ENCODE measurements around the gene LOXL3. TPM values are rescaled to one million over a fixed set of nuclear protein-coding genes. Genes with fewer than 3 reads are reported as not detected.

The LOXL3 gene
- total and polyA plus RNA-seq, 4 donors = 6.4 to 27.1 (median 17.9) TPM

GRCh38 chr2:74587664-74588277 lies 34.0 kb upstream of the LOXL3 start:
- H3K27me3 ChIP-seq (ENCODE audit: control insufficient read depth in 1 of 2, insufficient read depth in 2 of 2, low read length in 1 of 2) = no peaks in the 10 kb centered on the region
- no peak overlapping the region for H3K27ac ChIP-seq (ENCODE audit: low read depth in 1 of 2, low read length in 2 of 2)
- 15 to 16% methylated on average over 6 of the region's 6 CpGs for WGBS, 2 donors
- no peak overlapping the region for H3K4me3 ChIP-seq (ENCODE audit: low read length in 2 of 2)
- intact Hi-C loops (cut with DNase I) = loop anchor here (1.0 to 10.0 kb wide), 2 partner anchors 53 to 104 kb away; partner anchors contain the start of gene TTC31 (in 2 of the 2)
- H3K9me3 ChIP-seq (ENCODE audit: control insufficient read depth, low read length) = no peaks in the 10 kb centered on the region
- H3K4me1 ChIP-seq (ENCODE audit: control insufficient read depth in 1 of 2, insufficient read depth in 2 of 2, low read length in 2 of 2) = peaks cover 1 to 3% of the 10 kb centered on the region in 2 donors
- H3K36me3 ChIP-seq (ENCODE audit: control insufficient read depth in 1 of 2, insufficient read depth in 2 of 2, low read length in 1 of 2) = no peaks in the 10 kb centered on the region
- peak; percentile 91 for ATAC-seq (ENCODE audit: low FRiP score)
- peak; percentile 75 to 81 for DNase-seq

GRCh38 chr2:74585406-74586185 lies 31.9 kb upstream of the LOXL3 start:
- ATAC-seq (ENCODE audit: low FRiP score) (no peak), DNase-seq (peak; percentile 67 to 76)
- H3K4me1 ChIP-seq (ENCODE audit: control insufficient read depth in 1 of 2, insufficient read depth in 2 of 2, low read length in 2 of 2) = peaks cover 1 to 3% of the 10 kb centered on the region in 2 donors
- H3K27ac ChIP-seq (ENCODE audit: low read depth in 1 of 2, low read length in 2 of 2) = no peak overlapping the region
- WGBS, 2 donors = 60 to 61% methylated on average over 4 of the region's 4 CpGs
- no peaks in the 10 kb centered on the region for H3K27me3 ChIP-seq (ENCODE audit: control insufficient read depth in 1 of 2, insufficient read depth in 2 of 2, low read length in 1 of 2)
- H3K9me3 ChIP-seq (ENCODE audit: control insufficient read depth, low read length) = no peaks in the 10 kb centered on the region
- H3K4me3 ChIP-seq (ENCODE audit: low read length in 2 of 2) = no peak overlapping the region
- no peaks in the 10 kb centered on the region for H3K36me3 ChIP-seq (ENCODE audit: control insufficient read depth in 1 of 2, insufficient read depth in 2 of 2, low read length in 1 of 2)
- intact Hi-C loops (cut with DNase I) = loop anchor here in 1 of 2 donors (10.0 kb wide), 1 partner anchor 51 kb away; no protein-coding TSS in a partner anchor

GRCh38 chr2:74584088-74584645 lies 30.4 kb upstream of the LOXL3 start:
- intact Hi-C loops (cut with DNase I) = loop anchor here (5.0 to 10.0 kb wide), 3 partner anchors 37 to 57 kb away; partner anchors contain the start of genes AUP1 (in 1 of the 2), DQX1 (in 1 of the 2) and HTRA2 (in 1 of the 2)
- ATAC-seq (ENCODE audit: low FRiP score) (no peak), DNase-seq (no peak)
- peaks cover 1 to 3% of the 10 kb centered on the region in 2 donors for H3K4me1 ChIP-seq (ENCODE audit: control insufficient read depth in 1 of 2, insufficient read depth in 2 of 2, low read length in 2 of 2)
- no peaks in the 10 kb centered on the region for H3K27me3 ChIP-seq (ENCODE audit: control insufficient read depth in 1 of 2, insufficient read depth in 2 of 2, low read length in 1 of 2)
- no peak overlapping the region for H3K27ac ChIP-seq (ENCODE audit: low read depth in 1 of 2, low read length in 2 of 2)
- no peaks in the 10 kb centered on the region for H3K36me3 ChIP-seq (ENCODE audit: control insufficient read depth in 1 of 2, insufficient read depth in 2 of 2, low read length in 1 of 2)
- no peak overlapping the region for H3K4me3 ChIP-seq (ENCODE audit: low read length in 2 of 2)
- no peaks in the 10 kb centered on the region for H3K9me3 ChIP-seq (ENCODE audit: control insufficient read depth, low read length)
- WGBS, 2 donors = 41 to 56% methylated on average over 2 of the region's 2 CpGs

DNA sequence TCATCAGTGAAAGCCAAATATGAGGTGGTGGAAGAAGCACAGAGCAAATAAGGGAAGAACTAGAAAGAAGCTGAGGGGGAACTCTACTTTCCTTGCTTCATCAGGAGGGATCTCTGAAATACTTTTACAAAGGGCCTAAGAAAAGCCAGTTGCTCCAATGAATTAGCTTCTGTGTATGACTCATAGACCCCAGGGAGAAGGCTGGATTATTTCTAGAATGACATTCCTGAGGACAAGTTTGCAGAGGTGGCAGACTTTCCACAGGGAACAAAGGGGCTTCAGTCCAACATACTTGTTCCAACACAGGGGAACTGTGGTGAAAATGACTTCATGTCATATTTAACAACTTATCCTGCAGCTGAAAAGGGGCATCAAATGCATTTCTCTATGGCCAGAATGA lies 29.8 kb upstream of the LOXL3 start:
- ATAC-seq (ENCODE audit: low FRiP score) (no peak), DNase-seq (no peak)
- peaks cover 1 to 3% of the 10 kb centered on the region in 2 donors for H3K4me1 ChIP-seq (ENCODE audit: control insufficient read depth in 1 of 2, insufficient read depth in 2 of 2, low read length in 2 of 2)
- H3K4me3 ChIP-seq (ENCODE audit: low read length in 2 of 2) = no peak overlapping the region
- peak overlapping the region in 1 of 2 donors; percentile 37 for H3K27ac ChIP-seq (ENCODE audit: low read depth in 1 of 2, low read length in 2 of 2)
- intact Hi-C loops (cut with DNase I) = loop anchor here (5.0 to 10.0 kb wide), 3 partner anchors 36 to 56 kb away; partner anchors contain the start of genes AUP1 (in 1 of the 2), DQX1 (in 1 of the 2) and HTRA2 (in 1 of the 2)
- no peaks in the 10 kb centered on the region for H3K27me3 ChIP-seq (ENCODE audit: control insufficient read depth in 1 of 2, insufficient read depth in 2 of 2, low read length in 1 of 2)
- no peaks in the 10 kb centered on the region for H3K36me3 ChIP-seq (ENCODE audit: control insufficient read depth in 1 of 2, insufficient read depth in 2 of 2, low read length in 1 of 2)
- no peaks in the 10 kb centered on the region for H3K9me3 ChIP-seq (ENCODE audit: control insufficient read depth, low read length)

DNA sequence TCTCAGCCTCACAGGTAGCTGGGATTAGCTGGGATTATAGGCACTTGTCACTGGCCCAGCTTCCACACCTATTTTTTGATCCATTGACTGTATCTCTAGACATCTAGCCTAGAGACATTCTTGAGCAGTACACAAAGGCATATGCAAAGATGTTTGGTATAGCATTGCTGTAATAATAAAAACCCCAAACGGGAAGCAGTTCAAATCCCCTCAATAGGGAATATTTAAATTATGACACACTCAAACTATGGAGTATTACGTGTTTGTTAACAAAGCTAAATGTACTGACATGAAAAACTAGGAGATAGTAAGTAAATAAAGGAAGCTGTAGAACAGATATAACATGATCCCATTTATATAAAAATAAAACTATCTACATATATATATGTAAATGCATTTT lies 28.4 kb upstream of the LOXL3 start:
- 78 to 84% methylated on average over 2 of the region's 2 CpGs for WGBS, 2 donors
- no peaks in the 10 kb centered on the region for H3K36me3 ChIP-seq (ENCODE audit: control insufficient read depth in 1 of 2, insufficient read depth in 2 of 2, low read length in 1 of 2)
- intact Hi-C loops (cut with DNase I) = loop anchor here (5.0 to 10.0 kb wide), 3 partner anchors 35 to 55 kb away; partner anchors contain the start of genes AUP1 (in 1 of the 2), DQX1 (in 1 of the 2) and HTRA2 (in 1 of the 2)
- no peak for DNase-seq
- no peak overlapping the region for H3K4me3 ChIP-seq (ENCODE audit: low read length in 2 of 2)
- no peaks in the 10 kb centered on the region for H3K9me3 ChIP-seq (ENCODE audit: control insufficient read depth, low read length)
- H3K27me3 ChIP-seq (ENCODE audit: control insufficient read depth in 1 of 2, insufficient read depth in 2 of 2, low read length in 1 of 2) = no peaks in the 10 kb centered on the region
- ATAC-seq (ENCODE audit: low FRiP score) = no peak
- H3K4me1 ChIP-seq (ENCODE audit: control insufficient read depth in 1 of 2, insufficient read depth in 2 of 2, low read length in 2 of 2) = peaks cover 1 to 3% of the 10 kb centered on the region in 2 donors
- H3K27ac ChIP-seq (ENCODE audit: low read depth in 1 of 2, low read length in 2 of 2) = no peak overlapping the region

- WGBS, 2 donors = 73% methylated on average over 3 of the region's 3 CpGs
- Histone ChIP-seq H3K4me1 (ENCODE audit: control insufficient read depth in 1 of 2, insufficient read depth in 2 of 2, low read length in 2 of 2) (peaks cover 1 to 3% of the 10 kb centered on the region in 2 donors), H3K36me3 (ENCODE audit: control insufficient read depth in 1 of 2, insufficient read depth in 2 of 2, low read length in 1 of 2) (no peaks in the 10 kb centered on the region), H3K27me3 (ENCODE audit: control insufficient read depth in 1 of 2, insufficient read depth in 2 of 2, low read length in 1 of 2) (no peaks in the 10 kb centered on the region), H3K4me3 (ENCODE audit: low read length in 2 of 2) (no peak overlapping the region), H3K9me3 (ENCODE audit: control insufficient read depth, low read length) (no peaks in the 10 kb centered on the region), H3K27ac (ENCODE audit: low read depth in 1 of 2, low read length in 2 of 2) (no peak overlapping the region)
- ATAC-seq (ENCODE audit: low FRiP score) (no peak), DNase-seq (no peak)
- intact Hi-C loops (cut with DNase I) = loop anchor here (5.0 to 10.0 kb wide), 3 partner anchors 34 to 54 kb away; partner anchors contain the start of genes AUP1 (in 1 of the 2), DQX1 (in 1 of the 2) and HTRA2 (in 1 of the 2)
These were observed 27.7 kb upstream of the LOXL3 start for GRCh38 chr2:74581463-74581862.

- H3K4me1 ChIP-seq (ENCODE audit: control insufficient read depth in 1 of 2, insufficient read depth in 2 of 2, low read length in 2 of 2) = peaks cover 0 to 3% of the 10 kb centered on the region in 2 donors
- no peaks in the 10 kb centered on the region for H3K27me3 ChIP-seq (ENCODE audit: control insufficient read depth in 1 of 2, insufficient read depth in 2 of 2, low read length in 1 of 2)
- ATAC-seq (ENCODE audit: low FRiP score) (no peak), DNase-seq (no peak)
- no peaks in the 10 kb centered on the region for H3K36me3 ChIP-seq (ENCODE audit: control insufficient read depth in 1 of 2, insufficient read depth in 2 of 2, low read length in 1 of 2)
- WGBS, 2 donors = 90 to 91% methylated on average over 3 of the region's 3 CpGs
- no peak overlapping the region for H3K27ac ChIP-seq (ENCODE audit: low read depth in 1 of 2, low read length in 2 of 2)
- intact Hi-C loops (cut with DNase I) = no loop called here
- H3K9me3 ChIP-seq (ENCODE audit: control insufficient read depth, low read length) = no peaks in the 10 kb centered on the region
- H3K4me3 ChIP-seq (ENCODE audit: low read length in 2 of 2) = no peak overlapping the region
These were observed 24.7 kb upstream of the LOXL3 start for GRCh38 chr2:74578408-74578807.

- intact Hi-C loops (cut with DNase I) = no loop called here
- Histone ChIP-seq H3K4me1 (ENCODE audit: control insufficient read depth in 1 of 2, insufficient read depth in 2 of 2, low read length in 2 of 2) (no peaks in the 10 kb centered on the region), H3K27ac (ENCODE audit: low read depth in 1 of 2, low read length in 2 of 2) (no peak overlapping the region), H3K9me3 (ENCODE audit: control insufficient read depth, low read length) (no peaks in the 10 kb centered on the region), H3K36me3 (ENCODE audit: control insufficient read depth in 1 of 2, insufficient read depth in 2 of 2, low read length in 1 of 2) (no peaks in the 10 kb centered on the region), H3K4me3 (ENCODE audit: low read length in 2 of 2) (no peak overlapping the region), H3K27me3 (ENCODE audit: control insufficient read depth in 1 of 2, insufficient read depth in 2 of 2, low read length in 1 of 2) (no peaks in the 10 kb centered on the region)
- DNase-seq = no peak
- ATAC-seq (ENCODE audit: low FRiP score) = no peak
- WGBS, 2 donors = 51 to 65% methylated on average over 2 of the region's 2 CpGs
These were observed 23.7 kb upstream of the LOXL3 start for GRCh38 chr2:74577448-74577847.

Measured in aorta (tissue), 5 donors.